GM19240 (cell line): ENCODE data around the gene KIF26B.

ENCODE experiments used
- DNase-seq: peaks from one replicate; pipeline ENCODE4 v3.0.0; 2011; ENCODE audit warnings: low spot score; ENCODE audit not compliant: insufficient read length

The KIF26B gene

DNA sequence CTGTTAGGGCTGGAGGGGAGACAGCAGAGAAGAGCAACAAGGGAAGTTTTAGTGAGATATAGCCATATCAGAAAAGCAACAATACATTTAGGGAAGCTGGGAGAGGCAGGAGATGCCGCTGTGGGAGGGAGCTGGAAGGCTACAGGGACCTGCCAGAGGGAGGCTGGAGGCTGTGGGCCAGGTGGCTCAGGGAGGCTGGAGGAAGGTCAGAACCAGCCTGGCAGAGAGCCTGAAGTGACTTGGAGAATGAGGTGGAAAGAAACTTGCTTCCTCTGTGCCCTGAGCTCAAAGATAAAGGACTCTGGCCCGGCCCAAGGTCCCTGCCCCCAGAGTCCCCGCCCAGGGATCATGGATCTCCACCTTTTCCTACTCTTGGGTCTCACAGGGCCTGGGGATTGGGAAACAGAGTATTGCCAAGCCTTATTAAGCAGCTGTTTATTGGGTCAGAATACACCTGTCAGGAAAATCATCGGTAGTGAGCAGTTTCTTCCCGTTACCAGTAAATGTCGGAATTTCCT lies 85.9 kb downstream of the KIF26B start:
- DNase-seq = no peak

DNA sequence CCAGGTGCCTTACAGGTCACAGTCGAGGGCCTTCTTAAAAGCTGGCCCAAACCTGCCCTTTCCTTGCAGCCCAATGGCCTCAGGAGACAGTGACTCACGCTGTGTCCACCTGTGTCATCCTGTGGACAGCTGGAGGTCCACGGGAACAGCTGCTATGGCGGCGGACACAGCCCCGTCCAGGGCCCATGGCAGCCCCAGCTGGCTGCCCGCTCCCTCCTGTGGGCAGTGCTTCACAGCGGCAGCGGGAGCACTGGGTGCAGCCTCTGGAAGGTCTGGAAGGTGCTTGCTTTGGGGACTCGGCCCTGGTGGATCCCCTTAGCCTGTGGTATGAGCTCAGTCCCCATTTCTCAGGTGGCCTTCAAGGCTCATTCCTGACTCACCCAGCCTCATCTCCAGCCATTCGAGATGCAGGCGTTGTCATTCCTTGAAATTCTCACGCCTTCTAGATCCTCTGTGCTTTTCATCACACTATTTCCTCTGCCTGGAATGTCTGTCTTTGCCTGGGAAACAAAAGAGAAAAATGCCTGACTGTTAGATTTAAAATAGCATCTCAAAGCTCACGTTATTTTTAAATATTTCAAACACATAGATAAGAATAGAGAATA lies 86.8 kb downstream of the KIF26B start:
- no peak for DNase-seq

DNA sequence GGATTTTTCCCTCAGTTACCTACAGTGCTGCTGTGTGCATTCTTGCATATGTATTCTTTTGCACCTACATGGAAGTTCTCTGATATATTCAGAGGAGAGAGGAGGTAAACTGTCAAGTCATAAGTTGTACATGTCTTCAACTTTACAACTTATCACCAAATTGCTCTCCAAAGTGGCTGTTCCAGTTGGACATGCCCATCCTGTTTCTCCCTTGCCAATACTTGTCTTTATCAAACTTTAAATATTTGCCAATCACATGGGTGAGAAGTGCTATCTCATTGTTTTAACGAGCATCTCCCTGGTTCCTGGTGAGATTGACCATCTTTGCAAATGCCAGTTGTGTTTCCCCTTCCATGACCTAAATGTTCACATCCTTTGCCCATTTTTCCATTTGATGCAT lies 88.2 kb downstream of the KIF26B start:
- DNase-seq = no peak

DNA sequence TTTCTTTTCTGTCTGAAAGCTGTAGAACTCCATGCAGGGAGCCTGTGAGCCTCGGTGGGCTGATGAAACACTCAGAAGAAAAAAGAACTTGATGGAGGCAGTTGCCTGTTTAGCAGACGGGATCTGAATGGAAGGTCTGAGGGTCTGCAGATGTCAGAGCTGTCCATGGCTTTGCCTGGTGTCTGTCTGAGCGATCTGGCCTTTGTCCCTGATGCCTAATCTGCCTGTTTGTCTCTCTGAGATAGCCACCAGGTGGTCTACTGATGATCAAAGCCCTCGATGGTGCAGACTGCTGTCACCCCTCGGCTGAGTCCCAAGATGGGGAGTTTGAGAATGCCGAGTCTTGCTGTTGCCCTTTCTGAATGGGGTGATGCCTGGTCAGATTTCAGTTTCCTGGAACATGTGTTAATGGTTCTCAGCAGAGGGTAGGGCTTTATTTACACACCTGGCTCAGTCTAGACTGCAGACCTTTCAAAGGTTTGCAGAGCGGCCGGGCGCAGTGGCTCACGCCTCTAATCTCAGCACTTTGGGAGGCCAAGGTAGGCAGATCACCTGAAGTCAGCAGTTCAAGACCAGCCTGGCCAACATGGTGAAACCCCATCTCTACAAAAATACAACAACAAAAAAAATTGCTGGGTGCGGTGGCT lies 90.4 kb downstream of the KIF26B start:
- DNase-seq = no peak

GRCh38 chr1:245246433-245246832 lies 91.6 kb downstream of the KIF26B start:
- no peak for DNase-seq

GRCh38 chr1:245247356-245247755 lies 92.6 kb downstream of the KIF26B start:
- DNase-seq = no peak

- no peak for DNase-seq
These were observed 93.0 kb downstream of the KIF26B start for GRCh38 chr1:245247801-245248200.

DNA sequence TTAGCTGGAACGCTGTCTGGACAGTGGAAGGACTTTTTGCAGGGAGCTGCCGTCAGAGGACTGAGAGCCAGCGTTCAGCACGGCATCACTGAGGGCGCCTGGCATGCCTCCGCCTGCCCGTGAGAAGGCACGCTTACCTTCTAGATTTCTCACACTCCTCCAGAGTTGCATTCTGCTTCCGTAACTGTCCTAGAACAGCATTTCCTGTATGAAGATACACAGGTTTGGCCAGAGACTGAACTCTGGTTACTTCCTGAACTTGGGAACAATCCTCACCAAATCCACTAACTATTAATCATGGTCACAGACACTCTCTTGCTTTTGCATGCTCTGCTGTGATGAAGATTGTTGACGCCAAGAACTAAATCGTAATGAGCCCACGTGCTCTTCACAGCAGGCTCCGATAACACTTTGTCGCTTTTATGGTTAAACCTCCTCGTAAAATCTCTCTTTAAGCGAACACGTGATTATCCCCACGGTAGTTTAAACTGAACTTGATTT lies 93.5 kb downstream of the KIF26B start:
- no peak for DNase-seq

- DNase-seq = no peak
These were observed 101.0 kb downstream of the KIF26B start for GRCh38 chr1:245255783-245256182.

DNA sequence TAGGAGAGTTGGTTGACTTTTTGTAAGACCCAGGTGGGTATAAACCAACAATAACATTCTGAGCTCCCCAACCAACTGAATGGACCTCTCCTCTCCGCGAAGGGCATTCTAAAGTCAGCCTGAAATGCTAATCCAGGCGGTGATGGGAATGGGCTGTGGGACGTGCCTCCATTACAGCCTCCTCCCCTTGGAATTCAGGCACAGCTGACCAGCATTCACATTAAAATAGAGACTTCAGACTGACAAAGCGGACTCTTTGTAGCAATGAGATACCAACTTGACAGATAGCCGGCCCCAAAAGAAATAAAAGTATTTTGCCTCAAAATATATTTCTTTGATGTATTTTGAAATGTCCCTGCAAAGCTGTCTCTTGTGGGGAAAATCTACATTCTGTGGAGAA lies 101.7 kb downstream of the KIF26B start:
- DNase-seq = no peak

DNA sequence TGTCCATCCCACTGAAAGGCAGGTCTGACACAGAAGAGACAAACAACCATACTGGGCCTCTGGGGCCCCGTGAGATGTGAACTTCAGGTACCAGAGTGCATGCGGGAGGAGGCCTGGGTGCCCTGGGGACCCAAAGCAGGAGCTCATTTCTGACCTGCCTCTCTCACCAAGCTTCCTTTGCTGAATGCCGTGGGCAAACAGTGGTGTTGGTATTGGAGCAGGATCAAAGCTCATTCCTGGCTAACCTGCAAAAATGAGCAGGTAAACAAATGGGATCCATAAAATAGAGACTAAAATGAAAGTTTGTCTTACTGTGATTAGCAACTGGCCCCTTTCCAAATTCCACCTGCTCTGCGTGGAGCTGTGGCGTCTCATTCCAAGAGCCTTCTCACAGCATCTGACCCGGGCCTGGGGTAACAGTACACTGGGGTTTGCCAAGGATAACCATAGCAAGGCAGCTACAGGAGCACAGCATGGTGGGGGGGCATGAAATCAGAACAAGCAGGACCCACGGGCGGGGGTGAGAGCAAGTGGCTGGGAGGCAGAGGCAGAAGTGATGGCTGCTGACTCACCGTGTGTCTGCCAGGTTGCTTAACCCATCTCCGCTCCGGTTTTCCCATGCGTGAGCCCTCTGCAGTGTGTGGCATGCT lies 103.6 kb downstream of the KIF26B start:
- no peak for DNase-seq

DNA sequence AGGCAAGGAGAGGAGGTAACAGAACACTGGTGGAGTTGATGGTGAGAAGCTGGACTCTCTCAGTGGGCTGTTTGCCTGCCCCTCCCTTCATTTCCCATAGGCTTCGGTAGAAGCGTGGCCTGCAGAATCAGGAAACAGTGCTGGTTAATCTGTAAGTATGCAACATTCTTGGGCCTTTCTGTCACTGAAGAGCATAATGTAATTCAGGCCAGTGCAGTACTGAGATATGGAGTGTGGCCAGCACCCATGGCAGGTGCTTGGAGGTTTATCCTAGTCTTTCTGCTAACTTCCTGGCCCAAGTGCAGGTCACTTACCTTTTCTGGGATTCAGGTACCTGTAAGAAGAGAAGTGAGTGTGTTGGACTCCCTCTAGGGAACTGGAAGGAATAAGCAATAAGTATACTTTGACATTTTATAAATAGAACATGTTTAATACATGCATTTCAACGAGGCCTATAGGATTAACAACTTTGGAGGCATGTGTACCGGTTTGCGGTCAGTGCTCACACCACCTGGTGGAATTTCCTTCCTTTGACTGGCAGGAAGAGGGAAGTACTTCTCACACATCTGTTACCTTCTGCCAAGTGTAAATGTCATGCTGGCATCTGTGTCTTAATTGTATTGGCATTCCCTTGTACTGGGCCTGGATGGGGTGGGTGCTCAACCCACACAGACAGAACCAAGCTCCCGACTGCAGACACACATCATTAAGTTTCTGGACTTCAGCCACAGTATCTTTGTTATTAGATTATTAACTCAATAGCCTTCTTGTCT lies 105.5 kb downstream of the KIF26B start:
- no peak for DNase-seq

DNA sequence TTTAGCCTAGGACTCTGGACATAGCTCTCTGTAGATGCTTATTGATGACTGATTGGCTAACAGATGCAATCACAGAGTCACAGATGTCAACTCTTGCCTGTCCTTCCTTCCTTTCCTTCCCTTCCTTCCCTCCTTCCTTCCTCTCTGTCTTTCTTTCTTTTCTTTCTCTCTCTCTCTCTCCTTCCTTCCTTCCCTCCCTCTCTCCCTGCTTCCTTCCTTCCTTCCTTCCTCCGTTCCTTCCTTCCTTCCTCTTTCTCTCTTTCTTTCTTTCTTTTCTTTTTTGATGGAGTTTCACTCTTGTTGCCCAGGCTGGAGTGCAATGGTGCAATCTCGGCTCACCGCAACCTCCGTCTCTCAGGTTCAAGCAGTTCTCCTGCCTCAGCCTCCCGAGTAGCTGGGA lies 106.1 kb downstream of the KIF26B start:
- DNase-seq = no peak

- no peak for DNase-seq
These were observed 107.0 kb downstream of the KIF26B start for GRCh38 chr1:245261786-245262185.

GRCh38 chr1:245263529-245264095 lies 108.8 kb downstream of the KIF26B start:
- no peak for DNase-seq

GRCh38 chr1:245264226-245264625 lies 109.4 kb downstream of the KIF26B start:
- DNase-seq = no peak

- no peak for DNase-seq
These were observed 111.3 kb downstream of the KIF26B start for GRCh38 chr1:245266105-245266504.

GRCh38 chr1:245270063-245270462 lies 115.3 kb downstream of the KIF26B start:
- DNase-seq = no peak

DNA sequence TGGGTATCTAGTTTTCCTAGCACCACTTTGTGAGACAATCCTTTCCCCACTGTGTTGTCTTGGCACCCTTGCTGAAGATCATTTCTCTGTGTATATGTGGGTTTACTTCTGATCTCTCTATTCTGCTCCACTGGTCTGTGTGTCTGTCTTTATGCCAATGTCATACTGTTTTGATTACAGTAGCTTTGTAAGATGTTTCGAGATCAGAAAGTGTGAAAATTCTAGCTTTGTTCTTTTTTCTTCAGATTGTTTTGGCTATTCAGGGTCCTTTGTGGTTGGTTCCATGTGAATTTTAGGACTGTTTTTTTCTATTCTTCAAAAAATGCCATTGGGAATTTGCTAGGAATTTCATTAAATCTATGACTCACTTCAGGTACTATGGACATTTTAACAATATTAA lies 116.2 kb downstream of the KIF26B start:
- DNase-seq = no peak

DNA sequence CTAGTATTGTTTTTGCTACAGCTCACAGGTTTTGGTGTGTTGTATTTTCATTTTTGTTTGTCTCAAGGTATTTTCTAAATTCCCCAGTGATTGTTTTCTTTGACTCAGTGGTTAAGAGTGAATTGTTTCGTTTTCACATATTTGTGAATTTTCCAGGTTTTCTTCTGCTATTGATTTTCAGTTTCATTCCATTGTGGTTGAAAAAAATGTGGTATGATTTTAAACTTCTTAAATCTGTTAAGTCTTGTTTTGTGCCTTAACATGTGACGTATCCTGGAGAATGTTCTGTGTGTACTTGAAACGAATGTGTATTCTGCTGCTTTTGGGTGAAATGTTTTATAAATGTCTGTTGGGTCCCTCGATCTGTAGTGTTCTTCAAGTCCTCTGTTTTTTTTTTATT lies 117.9 kb downstream of the KIF26B start:
- DNase-seq = no peak

DNA sequence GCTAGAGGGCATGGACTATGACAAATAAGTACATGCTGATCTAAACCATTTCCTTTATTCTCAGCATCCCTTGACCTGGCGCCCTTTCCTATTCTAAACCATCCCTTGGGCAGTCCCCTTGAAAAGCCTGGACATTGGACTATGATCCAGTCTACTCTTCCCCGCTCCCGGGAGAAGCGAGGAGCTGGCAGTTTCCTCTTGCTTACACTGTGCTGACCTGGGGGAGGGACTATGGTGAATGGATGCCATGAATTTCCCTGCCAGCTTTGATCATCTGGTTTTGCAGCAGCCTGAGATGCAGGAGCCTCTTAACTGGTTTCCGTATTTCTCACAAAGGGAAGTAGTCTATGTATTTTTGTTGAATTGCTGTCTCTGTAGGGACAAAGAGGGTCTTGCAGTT lies 121.7 kb downstream of the KIF26B start:
- DNase-seq = no peak
